Brain microvascular endothelial cell (primary cell): Measurements from ENCODE around the gene DGCR8.
A peak's percentile ranks its signal among the peaks of the same experiment; 100 is the strongest.

Experiments used
- DNase-seq: peaks from one replicate; pipeline ENCODE4 v3.0.0-alpha.2; 2020
- H3K27ac ChIP-seq: fragments of 250-450 bp; sonication (Bioruptor Pico); 2 replicates; pipeline ENCODE4 v1.5.1; 2020; ENCODE audit warnings: mild to moderate bottlenecking, moderate library complexity
- H3K27me3 ChIP-seq: fragments of 250-450 bp; sonication (Bioruptor Pico); replicated peaks from 2 replicates; pipeline ENCODE4 v1.5.1; 2020; ENCODE audit warnings: mild to moderate bottlenecking
- H3K36me3 ChIP-seq: fragments of 250-450 bp; sonication (Bioruptor Pico); replicated peaks from 2 replicates; pipeline ENCODE4 v1.5.1; 2020; ENCODE audit warnings: mild to moderate bottlenecking
- H3K4me3 ChIP-seq: 2 replicates; pipeline ENCODE4 v1.5.1; 2011; ENCODE audit warnings: low read depth, mild to moderate bottlenecking, control low read depth, low read length, moderate library complexity
- CTCF ChIP-seq: IDR thresholded peaks from 2 replicates; pipeline ENCODE4 v1.5.1; 2011; ENCODE audit warnings: low read depth, mild to moderate bottlenecking, moderate library complexity, low read length, control low read depth, inconsistent platforms; ENCODE audit errors: missing control alignments
- in situ Hi-C: cut with HindIII; loops from 2 replicates; pipeline ENCODE4 v1.10.0; 2017; ENCODE audit warnings: low sequenced_read_pairs, low pct_ligation_motif_present

DGCR8 gene

GRCh38 chr22:20126284-20127029, 46.4 kb downstream of the DGCR8 start:
- in situ Hi-C loops: no loop called here
- peaks cover 50% of the 10 kb centered on the region for H3K36me3 ChIP-seq

GRCh38 chr22:20127318-20127868, 47.4 kb downstream of the DGCR8 start:
- Histone ChIP-seq H3K36me3 (peaks cover 45% of the 10 kb centered on the region), H3K27ac (no peak overlapping the region), H3K4me3 (no peak overlapping the region), H3K27me3 (no peaks in the 10 kb centered on the region)
- no peak for DNase-seq
- in situ Hi-C loops: no loop called here
- no peak for TF ChIP-seq CTCF

More at GRCh38 chr22:20126284-20127029, 46.4 kb downstream of the DGCR8 start:
- TF ChIP-seq CTCF: no peak
- Histone ChIP-seq H3K27ac (no peak overlapping the region), H3K4me3 (no peak overlapping the region), H3K27me3 (no peaks in the 10 kb centered on the region)
- DNase-seq: no peak

- no peak for DNase-seq
- Histone ChIP-seq H3K36me3 (peaks cover 44% of the 10 kb centered on the region), H3K4me3 (no peak overlapping the region), H3K27me3 (no peaks in the 10 kb centered on the region), H3K27ac (no peak overlapping the region)
- in situ Hi-C loops: no loop called here
- no peak for TF ChIP-seq CTCF
These were observed 48.0 kb downstream of the DGCR8 start for GRCh38 chr22:20127869-20128618.

GRCh38 chr22:20128619-20128901, 48.5 kb downstream of the DGCR8 start:
- peaks cover 42% of the 10 kb centered on the region for H3K36me3 ChIP-seq
- no peak overlapping the region for H3K4me3 ChIP-seq
- in situ Hi-C loops: no loop called here
- TF ChIP-seq CTCF: no peak
- no peak overlapping the region for H3K27ac ChIP-seq
- DNase-seq: no peak
- no peaks in the 10 kb centered on the region for H3K27me3 ChIP-seq

GRCh38 chr22:20128902-20129746, 49.1 kb downstream of the DGCR8 start:
- Histone ChIP-seq H3K36me3 (peaks cover 37% of the 10 kb centered on the region), H3K4me3 (no peak overlapping the region), H3K27ac (no peak overlapping the region), H3K27me3 (no peaks in the 10 kb centered on the region)
- in situ Hi-C loops: no loop called here
- peak; percentile 43 for DNase-seq
- peak; percentile 64 for TF ChIP-seq CTCF
